MCF 10A (cell line): ENCODE data around the gene OXCT2. TPM values are rescaled to one million over a fixed set of nuclear protein-coding genes. Genes with fewer than 3 reads are reported as not detected.

Source experiments
- BruUV-seq: library from RNA; stranded (reverse); fragments of 400-500 nt; replicated peaks from 2 replicates; lab custom pipeline; 2021; lab: Mats Ljungman, UMichigan
- CTCF ChIA-PET: fragments of 300-600 bp; sonication (Branson Sonifier 250); formaldehyde crosslinking; extraction: SDS; loops from one replicate; lab custom pipeline; 2021; ENCODE audit warnings: antibody characterized with exemption, inconsistent platforms; lab: Yijun Ruan, JAX
- POLR2A ChIA-PET: fragments of 300-600, 350-650 bp; sonication (Branson Sonifier 250); formaldehyde crosslinking; extraction: SDS; loops from one replicate; lab custom pipeline; 2020; ENCODE audit warnings: antibody characterized with exemption, inconsistent platforms; lab: Yijun Ruan, JAX
- DNase-seq: peaks from one replicate; pipeline ENCODE4 v3.0.0-alpha.2; 2018; ENCODE audit not compliant: unreplicated experiment
- H3K27ac Mint-ChIP-seq: one replicate; pipeline ENCODE4 v1.8.0; 2022; ENCODE audit warnings: mild to moderate bottlenecking, low read depth, mixed read lengths; ENCODE audit not compliant: unreplicated experiment
- H3K27me3 Mint-ChIP-seq: one replicate; pipeline ENCODE4 v1.8.0; 2022; ENCODE audit warnings: mixed read lengths; ENCODE audit not compliant: insufficient read depth, unreplicated experiment
- H3K36me3 Mint-ChIP-seq: one replicate; pipeline ENCODE4 v1.8.0; 2022; ENCODE audit warnings: mild to moderate bottlenecking, moderate library complexity, mixed read lengths; ENCODE audit not compliant: insufficient read depth, unreplicated experiment
- H3K4me1 Mint-ChIP-seq: one replicate; pipeline ENCODE4 v1.8.0; 2022; ENCODE audit warnings: mixed read lengths; ENCODE audit not compliant: insufficient read depth, unreplicated experiment
- H3K4me3 Mint-ChIP-seq: one replicate; pipeline ENCODE4 v1.8.0; 2022; ENCODE audit warnings: mild to moderate bottlenecking, moderate library complexity, mixed read lengths; ENCODE audit not compliant: unreplicated experiment
- H3K9me3 Mint-ChIP-seq: one replicate; pipeline ENCODE4 v1.8.0; 2022; ENCODE audit warnings: mixed read lengths; ENCODE audit not compliant: unreplicated experiment
- CTCF ChIP-seq: fragments of 200-600 bp; IDR thresholded peaks from one replicate; pipeline ENCODE4 v1.8.0; 2022; ENCODE audit warnings: antibody characterized with exemption, mild to moderate bottlenecking; ENCODE audit not compliant: unreplicated experiment
- intact Hi-C: fragments of 100-400 bp; cut with micrococcal nuclease; formaldehyde crosslinking; loops from 2 replicates; pipeline ENCODE4 v1.14.1; 2022
- total RNA-seq: library from RNA; stranded (reverse); gene quantifications from 2 replicates; pipeline ENCODE4 v1.2.3, GENCODE V29; 2022

OXCT2 gene
- total RNA-seq, 1 experiment from 2014 or later = not detected

DNA sequence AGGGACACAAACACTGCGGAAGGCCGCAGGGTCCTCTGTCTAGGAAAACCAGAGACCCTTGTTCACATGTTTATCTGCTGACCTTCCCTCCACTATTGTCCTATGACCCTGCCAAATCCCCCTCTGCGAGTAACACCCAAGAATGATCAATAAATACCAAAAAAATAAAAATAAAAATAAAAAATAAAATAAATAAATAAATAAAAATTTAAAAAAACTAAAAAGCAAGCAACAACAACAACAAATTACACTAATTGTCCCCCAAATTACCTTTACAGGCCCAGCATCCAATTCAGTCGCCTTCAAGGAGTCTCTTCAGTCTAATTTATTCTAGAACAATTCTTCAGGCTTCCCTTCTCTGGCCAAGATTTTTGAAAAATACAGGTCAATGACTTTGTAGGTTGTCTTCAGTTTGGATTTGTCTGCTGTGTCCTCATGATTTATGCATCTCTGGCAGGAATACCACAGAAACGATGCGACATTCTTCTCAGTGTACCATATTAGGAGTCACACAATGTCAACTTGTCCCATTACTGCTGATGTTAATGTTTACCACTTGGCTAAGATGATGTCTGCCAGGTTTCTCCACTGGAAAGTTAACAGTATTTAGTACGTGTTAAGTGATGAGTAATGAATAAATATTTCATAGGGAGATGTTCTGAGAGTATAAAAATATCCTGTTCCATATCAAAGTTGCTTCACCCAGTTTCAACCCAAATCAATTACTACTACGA, 37.8 kb upstream of the OXCT2 start:
- intact Hi-C loops = loop anchor here (10.0 kb wide), 1 partner anchor 84 kb away; no protein-coding TSS in a partner anchor
- ChIA-PET CTCF (interaction anchor here (0.7 kb wide), 1 partner anchor 169 kb away, joined by 3 read pairs; no protein-coding TSS in a partner anchor), POLR2A (no interaction called here)
- no TSS peak for BruUV-seq
- Mint-ChIP-seq H3K4me3 (no peak overlapping the region), H3K27ac (no peak overlapping the region), H3K4me1 (peaks cover under 1% of the 10 kb centered on the region), H3K9me3 (no peaks in the 10 kb centered on the region), H3K27me3 (no peaks in the 10 kb centered on the region), H3K36me3 (no peaks in the 10 kb centered on the region)
- TF ChIP-seq CTCF = no peak
- DNase-seq = no peak

GRCh38 chr1:39805385-39805784, 34.2 kb upstream of the OXCT2 start:
- intact Hi-C loops = loop anchor here (10.0 kb wide), 1 partner anchor 81 kb away; no protein-coding TSS in a partner anchor
- no TSS peak for BruUV-seq
- no peaks in the 10 kb centered on the region for H3K27me3 Mint-ChIP-seq

GRCh38 chr1:39802496-39803260, 31.5 kb upstream of the OXCT2 start:
- BruUV-seq = no TSS peak
- TF ChIP-seq CTCF = no peak
- no peak for DNase-seq
- H3K27ac Mint-ChIP-seq = no peak overlapping the region
- no peaks in the 10 kb centered on the region for H3K9me3 Mint-ChIP-seq
- peaks cover 26% of the 10 kb centered on the region for H3K4me1 Mint-ChIP-seq
- CTCF ChIA-PET = interaction anchor here (0.7 to 1.6 kb wide), 5 partner anchors 25 to 704 kb away, joined by 3 to 6 read pairs (median 3); no protein-coding TSS in a partner anchor
- H3K4me3 Mint-ChIP-seq = no peak overlapping the region
- intact Hi-C loops = loop anchor here (10.0 kb wide), 1 partner anchor 78 kb away; no protein-coding TSS in a partner anchor
- no peaks in the 10 kb centered on the region for H3K27me3 Mint-ChIP-seq
- POLR2A ChIA-PET = no interaction called here
- peaks cover 6% of the 10 kb centered on the region for H3K36me3 Mint-ChIP-seq

More at GRCh38 chr1:39805385-39805784, 34.2 kb upstream of the OXCT2 start:
- H3K27ac Mint-ChIP-seq = no peak overlapping the region
- no peak overlapping the region for H3K4me3 Mint-ChIP-seq
- peaks cover 18% of the 10 kb centered on the region for H3K4me1 Mint-ChIP-seq
- no peak for DNase-seq
- no peak for TF ChIP-seq CTCF
- no peaks in the 10 kb centered on the region for H3K9me3 Mint-ChIP-seq
- H3K36me3 Mint-ChIP-seq = peaks cover 6% of the 10 kb centered on the region
- ChIA-PET CTCF (interaction anchor here (1.1 to 1.2 kb wide), 2 partner anchors 97 to 114 kb away, joined by 3 to 5 read pairs; partner anchors contain the start of gene MYCL), POLR2A (interaction anchor here (0.6 kb wide), 1 partner anchor 15 kb away, joined by 3 read pairs; no protein-coding TSS in a partner anchor)
